Muscle layer of colon (tissue), 2 donors: ENCODE results near the gene METTL27.
"Not testable (repeated sequence)": the region's sequence is repeated elsewhere in the genome, so short reads cannot be mapped to it uniquely, and the experiment has no call there.

Experiments
- H3K27ac ChIP-seq: one replicate; pipeline ENCODE4 v1.7.0; 2013; ENCODE audit warnings: low read depth, mild to moderate bottlenecking, low read length, moderate library complexity
- H3K27me3 ChIP-seq, 2 donors: one replicate each; pipeline ENCODE4 v1.7.0; 2013; ENCODE audit warnings: low read length in 2 of 2, mild to moderate bottlenecking in 2 of 2; ENCODE audit not compliant: insufficient read depth in 2 of 2, control insufficient read depth in 1 of 2
- H3K36me3 ChIP-seq: one replicate; pipeline ENCODE4 v1.7.0; 2013; ENCODE audit warnings: mild to moderate bottlenecking, low read length; ENCODE audit not compliant: insufficient read depth
- H3K4me1 ChIP-seq: one replicate; pipeline ENCODE4 v1.7.0; 2013; ENCODE audit warnings: mild to moderate bottlenecking, low read length; ENCODE audit not compliant: insufficient read depth
- H3K4me3 ChIP-seq, 2 donors: one replicate each; pipeline ENCODE4 v1.7.0; 2013; ENCODE audit warnings: low read length in 2 of 2, low read depth in 1 of 2, mild to moderate bottlenecking in 1 of 2, moderate library complexity in 1 of 2
- H3K9ac ChIP-seq: one replicate; pipeline ENCODE4 v1.7.0; 2013; ENCODE audit warnings: low read length
- H3K9me3 ChIP-seq: one replicate; pipeline ENCODE4 v1.7.0; 2013; ENCODE audit warnings: mild to moderate bottlenecking, low read length
- donor health status: abdominal sarcoma.
- donor health status: Adenocarcinoma of cecum.

Gene METTL27, protein sequence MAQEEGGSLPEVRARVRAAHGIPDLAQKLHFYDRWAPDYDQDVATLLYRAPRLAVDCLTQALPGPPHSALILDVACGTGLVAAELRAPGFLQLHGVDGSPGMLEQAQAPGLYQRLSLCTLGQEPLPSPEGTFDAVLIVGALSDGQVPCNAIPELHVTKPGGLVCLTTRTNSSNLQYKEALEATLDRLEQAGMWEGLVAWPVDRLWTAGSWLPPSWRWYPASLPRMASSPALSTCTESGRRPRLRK

DNA sequence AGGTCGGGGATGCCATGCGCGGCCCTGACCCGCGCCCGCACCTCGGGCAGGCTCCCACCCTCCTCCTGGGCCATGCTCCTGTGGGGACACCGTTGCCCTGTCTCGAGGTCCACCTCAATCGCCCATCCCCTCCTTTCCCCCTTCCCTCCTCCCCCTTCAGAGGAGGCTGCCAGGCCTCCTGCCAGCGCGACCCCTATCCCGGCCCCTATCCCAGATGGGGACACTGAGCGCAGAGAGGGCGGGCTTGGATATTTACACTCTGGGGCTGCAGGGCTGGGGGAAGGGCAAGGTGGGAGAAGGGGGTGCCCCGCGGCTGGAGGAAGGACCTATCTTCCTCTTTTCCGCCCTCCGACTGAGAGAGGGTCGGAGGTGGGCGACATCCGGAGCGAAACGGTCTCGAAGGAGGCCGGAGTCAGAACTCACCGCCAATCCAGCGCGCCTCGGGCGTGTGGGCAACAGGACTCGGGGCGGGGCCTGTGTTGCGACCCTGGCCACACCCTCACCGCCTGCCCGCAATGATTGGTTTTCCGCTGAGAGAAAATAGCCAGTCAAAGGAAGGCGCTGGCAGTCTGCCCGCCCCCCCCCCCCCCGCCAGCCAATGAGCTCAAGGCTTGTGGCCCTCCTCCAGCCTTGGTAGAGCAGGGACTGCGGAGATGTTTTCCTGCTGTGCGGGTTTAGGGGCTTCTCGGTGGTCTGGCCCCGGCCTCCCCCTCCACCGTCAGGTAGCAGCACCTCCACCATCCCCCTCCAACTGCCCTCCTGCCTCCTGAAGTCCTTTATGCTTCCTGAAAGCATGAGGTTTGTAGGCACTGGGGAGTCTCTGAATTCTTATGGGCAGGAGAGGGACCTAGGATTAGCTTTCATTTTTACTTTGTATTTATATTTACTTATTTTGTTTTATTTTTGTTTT lies at the start of gene METTL27:
METTL27 (minus strand) TSS at position 450 of the 910 bp plus-strand sequence; CDS start at position 74, 376 bp downstream.
- Histone ChIP-seq H3K36me3 (no peaks in the 10 kb centered on the region), H3K4me3 (peak within 1 kb of the TSS; percentile 71 to 85), H3K27ac (peak within 1 kb of the TSS; percentile 49), H3K9me3 (no peaks in the 10 kb centered on the region), H3K9ac (peak within 1 kb of the TSS; percentile 68), H3K27me3 (no peaks in the 10 kb centered on the region), H3K4me1 (peaks cover 15% of the 10 kb centered on the region)

GRCh38 chr7:73891178-73891885 lies 49.0 kb upstream of the METTL27 start:
- no peaks in the 10 kb centered on the region for H3K9me3 ChIP-seq
- H3K36me3 ChIP-seq = no peaks in the 10 kb centered on the region
- no peaks in the 10 kb centered on the region for H3K27me3 ChIP-seq
- H3K27ac ChIP-seq = no peak overlapping the region
- no peak overlapping the region for H3K9ac ChIP-seq
- no peak overlapping the region for H3K4me3 ChIP-seq
- H3K4me1 ChIP-seq = peaks cover 30% of the 10 kb centered on the region

DNA sequence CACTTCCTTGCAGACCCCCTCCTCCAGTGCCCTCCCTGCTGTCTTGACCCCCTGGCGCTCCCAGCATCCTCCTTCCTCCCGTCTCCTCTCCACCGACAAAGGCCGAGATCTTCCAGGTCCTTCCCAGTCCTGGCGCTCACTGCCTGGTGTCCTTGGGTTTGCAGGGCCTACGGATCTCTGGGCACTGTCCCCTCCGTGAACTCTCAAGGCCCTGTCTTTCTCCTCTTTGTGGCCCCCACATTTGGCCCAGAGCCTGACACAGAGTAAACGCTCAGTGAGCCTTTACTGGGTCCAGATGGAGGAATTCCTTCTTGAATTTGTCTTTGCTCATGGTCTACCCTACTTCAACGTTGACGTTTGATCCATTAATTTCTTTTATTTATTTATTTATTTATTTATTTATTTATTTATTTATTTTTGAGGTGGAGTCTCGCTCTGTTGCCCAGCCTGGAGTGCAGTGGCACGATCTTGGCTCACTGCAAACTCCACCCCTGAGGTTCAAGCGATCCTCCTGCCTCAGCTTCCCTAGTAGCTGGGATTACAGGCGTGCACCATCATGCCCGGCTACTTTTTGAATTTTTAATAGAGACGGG lies 48.3 kb upstream of the METTL27 start:
- Histone ChIP-seq H3K9me3 (no peaks in the 10 kb centered on the region), H3K36me3 (no peaks in the 10 kb centered on the region), H3K27me3 (no peaks in the 10 kb centered on the region), H3K27ac (no peak overlapping the region), H3K4me1 (peaks cover 36% of the 10 kb centered on the region), H3K4me3 (no peak overlapping the region), H3K9ac (no peak overlapping the region)

GRCh38 chr7:73888959-73889358 lies 46.6 kb upstream of the METTL27 start:
- Histone ChIP-seq H3K9ac (no peak overlapping the region), H3K4me3 (no peak overlapping the region), H3K9me3 (no peaks in the 10 kb centered on the region), H3K36me3 (no peaks in the 10 kb centered on the region), H3K27ac (no peak overlapping the region), H3K4me1 (peaks cover 34% of the 10 kb centered on the region), H3K27me3 (no peaks in the 10 kb centered on the region)

DNA sequence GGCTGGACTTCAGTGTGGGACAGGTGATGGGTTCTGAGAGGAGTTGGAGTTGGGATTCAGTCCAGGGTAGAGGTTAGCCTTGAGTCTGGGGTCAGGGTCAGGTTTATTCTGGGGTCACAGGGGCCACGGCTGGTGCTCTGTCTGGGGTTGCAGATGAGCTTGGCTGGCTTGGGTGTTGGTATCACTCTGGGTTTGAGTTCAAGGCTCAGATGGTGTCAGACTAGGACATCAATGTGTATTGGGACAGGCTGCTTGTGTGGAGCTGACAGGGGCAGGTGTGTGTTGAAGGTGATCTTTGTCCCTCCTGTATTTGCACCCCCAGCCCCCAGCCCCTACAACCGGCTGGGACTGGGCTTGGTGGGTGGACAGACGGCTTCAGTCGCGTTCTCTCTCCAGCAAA lies 45.4 kb upstream of the METTL27 start:
- H3K27ac ChIP-seq = no peak overlapping the region

GRCh38 chr7:73885975-73886798 lies 43.9 kb upstream of the METTL27 start:
- Histone ChIP-seq H3K36me3 (no peaks in the 10 kb centered on the region), H3K9me3 (no peaks in the 10 kb centered on the region), H3K4me3 (peak overlapping the region in 1 of 2 donors; percentile 9), H3K27ac (peak overlapping the region; percentile 29), H3K9ac (peak overlapping the region; percentile 27), H3K4me1 (peaks cover 20% of the 10 kb centered on the region), H3K27me3 (no peaks in the 10 kb centered on the region)

More for the DNA sequence above, 45.4 kb upstream of the METTL27 start:
- H3K36me3 ChIP-seq = no peaks in the 10 kb centered on the region
- H3K27me3 ChIP-seq = no peaks in the 10 kb centered on the region
- H3K4me3 ChIP-seq = no peak overlapping the region
- no peak overlapping the region for H3K9ac ChIP-seq
- H3K9me3 ChIP-seq = no peaks in the 10 kb centered on the region
- peaks cover 22% of the 10 kb centered on the region for H3K4me1 ChIP-seq

DNA sequence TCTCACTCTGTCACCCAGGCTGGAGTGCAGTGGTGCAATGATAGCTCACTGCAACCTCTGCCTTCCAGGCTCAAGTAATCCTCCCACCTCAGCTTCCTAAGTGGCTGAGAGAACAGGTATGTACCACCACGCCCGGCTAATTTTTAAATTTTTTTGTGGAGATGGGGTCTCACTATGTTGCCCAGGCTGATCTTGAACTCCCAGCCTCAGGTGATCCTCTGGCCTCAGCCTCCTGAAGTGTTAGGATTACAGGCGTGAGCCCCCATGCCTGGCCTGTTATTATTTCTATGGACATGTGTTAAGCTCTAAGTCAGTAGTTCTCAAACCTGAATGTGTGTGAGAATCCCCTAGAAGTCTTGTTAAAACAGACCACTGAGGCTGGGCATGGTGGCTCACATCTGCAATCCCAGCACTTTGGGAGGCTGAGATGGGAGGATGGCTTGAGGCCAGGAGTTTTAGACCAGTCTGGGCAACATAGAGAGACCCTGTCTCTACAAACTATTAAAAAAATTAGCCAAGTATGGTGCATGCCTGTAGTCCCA lies 43.2 kb upstream of the METTL27 start:
- Histone ChIP-seq H3K9ac (no peak overlapping the region), H3K36me3 (no peaks in the 10 kb centered on the region), H3K9me3 (no peaks in the 10 kb centered on the region), H3K4me3 (no peak overlapping the region), H3K4me1 (peaks cover 20% of the 10 kb centered on the region), H3K27ac (no peak overlapping the region), H3K27me3 (no peaks in the 10 kb centered on the region)

- not testable (repeated sequence) for H3K4me3 ChIP-seq, H3K27me3 ChIP-seq, H3K9ac ChIP-seq, H3K9me3 ChIP-seq, H3K27ac ChIP-seq, H3K36me3 ChIP-seq
- H3K4me1 ChIP-seq = peaks cover 20% of the 10 kb centered on the region
These were observed 42.6 kb upstream of the METTL27 start for GRCh38 chr7:73884867-73885422.

DNA sequence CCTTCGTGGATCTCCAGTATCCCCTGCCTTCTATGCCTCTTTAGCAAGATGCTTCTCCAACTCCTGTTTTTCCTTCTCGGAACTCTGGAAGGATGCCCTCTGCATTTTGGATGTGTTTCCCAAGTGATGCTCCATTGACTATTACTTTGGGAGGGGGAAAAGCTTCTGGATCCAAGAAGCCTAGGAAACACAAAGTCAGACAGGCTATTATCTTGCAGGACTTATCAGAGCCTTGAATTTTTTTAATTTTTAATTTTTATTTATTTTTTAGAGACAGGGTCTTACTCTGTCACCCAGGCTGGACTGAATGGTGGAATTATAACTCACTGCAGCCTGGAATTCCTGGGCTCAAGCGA lies 39.7 kb upstream of the METTL27 start:
- Histone ChIP-seq H3K4me1 (peaks cover 13% of the 10 kb centered on the region), H3K27me3 (no peaks in the 10 kb centered on the region), H3K27ac (no peak overlapping the region), H3K36me3 (no peaks in the 10 kb centered on the region), H3K4me3 (no peak overlapping the region), H3K9ac (no peak overlapping the region), H3K9me3 (no peaks in the 10 kb centered on the region)

DNA sequence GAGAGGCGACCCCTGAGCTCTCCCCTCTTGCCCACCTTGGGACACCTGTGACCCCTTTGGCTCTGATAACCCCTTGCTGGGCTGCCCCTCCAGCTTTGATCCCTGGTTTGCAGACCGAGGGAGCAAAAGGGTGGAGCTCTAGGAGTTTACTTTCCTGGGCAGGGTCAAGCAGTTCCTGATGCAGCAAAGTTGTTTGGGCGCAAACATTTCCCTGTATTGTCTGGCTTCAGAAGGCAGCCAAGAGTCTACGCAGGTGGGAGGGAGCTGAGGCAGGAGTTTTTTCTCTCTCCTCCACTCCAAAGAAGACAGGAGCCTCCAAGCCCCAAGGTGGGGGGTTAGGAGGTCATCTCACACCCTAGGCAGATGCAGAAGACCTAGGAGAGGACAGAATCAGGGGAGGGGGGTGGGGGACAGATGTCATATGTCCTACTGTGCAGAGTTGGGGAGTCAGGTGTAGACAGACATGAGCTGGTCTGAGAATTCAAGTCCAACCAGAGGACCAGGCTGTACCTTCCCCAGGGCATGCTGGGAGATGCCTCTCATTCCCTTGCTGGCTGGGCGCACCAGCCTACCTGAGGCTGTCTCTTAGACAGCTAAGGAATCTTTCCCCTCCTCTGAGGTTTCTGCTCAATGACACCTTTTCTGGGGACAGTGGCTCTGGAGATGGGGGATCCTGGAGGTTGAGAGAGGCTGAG lies 39.2 kb upstream of the METTL27 start:
- no peaks in the 10 kb centered on the region for H3K9me3 ChIP-seq
- H3K36me3 ChIP-seq = no peaks in the 10 kb centered on the region
- H3K27ac ChIP-seq = no peak overlapping the region
- peaks cover 8% of the 10 kb centered on the region for H3K4me1 ChIP-seq
- H3K4me3 ChIP-seq = no peak overlapping the region
- no peak overlapping the region for H3K9ac ChIP-seq
- no peaks in the 10 kb centered on the region for H3K27me3 ChIP-seq
